GM19467 (cell line): ENCODE data around the gene NPIPB6.

ENCODE experiments used
- ATAC-seq: cut with Tn5 transposase; IDR thresholded peaks from one replicate; pipeline ENCODE4 v1.9.1; 2021; ENCODE audit warnings: mild to moderate bottlenecking, moderate library complexity; ENCODE audit not compliant: unreplicated experiment

NPIPB6 gene

DNA sequence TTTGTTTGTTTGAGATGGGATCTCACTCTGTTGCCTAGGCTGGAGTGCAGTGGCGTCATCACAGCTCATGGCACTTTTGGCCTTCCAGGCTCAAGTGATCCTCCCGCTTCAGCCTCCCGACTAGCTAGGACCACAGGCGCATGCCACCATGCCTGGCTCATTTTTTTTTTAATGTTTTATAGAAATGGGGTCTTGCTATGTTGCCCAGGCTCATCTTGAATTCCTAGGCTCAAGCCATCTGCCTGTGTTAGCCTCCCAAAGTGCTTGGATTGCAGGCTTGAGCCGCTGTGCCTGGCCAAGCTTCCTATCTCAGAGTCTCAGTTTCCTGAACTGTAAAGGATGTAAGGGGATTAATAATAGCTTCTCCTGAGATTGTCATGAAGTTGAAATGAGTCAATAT, 63.0 kb downstream of the NPIPB6 start:
- ATAC-seq: no peak

DNA sequence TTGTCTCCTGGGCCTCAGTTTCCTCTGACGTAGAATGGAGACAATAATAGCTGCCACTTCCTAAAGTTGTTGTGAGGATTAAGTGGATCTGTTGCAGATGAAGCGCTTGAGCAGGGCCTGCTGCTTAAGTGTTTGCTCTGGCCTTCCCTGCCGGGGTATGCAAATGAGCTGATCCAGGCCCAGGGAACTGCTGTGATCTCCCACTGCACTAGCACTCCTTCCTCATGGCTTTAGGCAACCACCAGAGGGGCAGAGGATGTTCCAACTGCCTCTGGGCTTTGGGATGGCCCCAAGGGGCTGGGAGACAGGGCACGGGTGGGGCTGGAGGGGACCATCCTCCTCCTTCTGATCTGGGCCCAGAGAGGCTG, 64.8 kb downstream of the NPIPB6 start:
- no peak for ATAC-seq

DNA sequence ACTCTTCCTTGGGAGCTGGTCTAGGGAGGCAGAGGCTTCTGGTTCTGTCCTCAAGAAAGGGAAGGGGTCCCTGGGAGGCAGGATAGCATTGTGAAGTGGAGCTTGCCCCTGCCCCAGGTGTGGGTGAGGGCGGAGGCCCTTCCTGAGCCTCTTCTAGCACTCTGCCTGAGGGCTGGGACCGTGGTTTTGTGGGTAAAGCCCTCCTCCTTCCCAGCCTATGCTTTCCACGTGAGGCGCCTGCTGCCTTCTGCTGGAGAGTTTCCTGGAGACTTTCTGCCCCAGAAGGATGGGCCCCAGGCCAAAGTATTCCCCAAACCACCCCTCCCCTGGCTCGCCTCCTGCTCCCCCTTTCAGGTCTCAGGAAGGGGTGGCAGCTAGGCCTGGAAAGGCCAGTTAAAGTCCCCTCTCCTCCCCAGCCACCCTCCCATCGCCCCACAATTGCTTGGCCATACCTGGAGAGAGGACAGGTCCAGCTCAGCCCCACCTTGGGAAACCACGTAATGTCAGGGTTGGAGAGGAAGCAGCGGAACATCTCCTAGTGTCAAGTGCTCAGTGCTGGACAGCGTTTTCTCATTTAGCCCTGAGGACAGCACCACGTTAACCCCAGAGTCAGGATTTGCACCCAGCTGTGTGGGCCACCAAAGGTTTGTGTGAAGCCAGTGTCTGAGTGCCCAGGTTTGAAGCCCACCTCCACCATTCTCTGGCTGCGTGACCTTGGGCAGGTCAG, 65.4 kb downstream of the NPIPB6 start:
- ATAC-seq: no peak

DNA sequence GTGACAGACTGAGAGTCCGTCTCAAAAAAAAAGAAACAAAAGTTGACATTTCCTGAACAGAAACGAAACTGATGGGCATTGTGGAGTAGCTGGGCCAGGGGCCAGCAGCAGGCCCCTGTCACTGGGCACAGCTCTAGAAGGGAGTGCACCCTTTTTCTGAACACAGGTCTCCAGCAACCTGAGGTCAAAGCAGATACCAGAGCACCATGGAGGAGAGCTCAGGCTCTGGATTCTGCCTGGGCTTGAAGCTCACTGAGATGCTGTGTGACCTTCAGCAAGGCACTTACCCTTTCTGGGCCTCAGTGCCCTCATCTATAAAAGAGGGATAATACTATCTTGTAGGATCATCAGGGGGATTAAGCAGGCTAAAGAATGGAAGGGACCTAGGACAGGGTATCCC, 66.0 kb downstream of the NPIPB6 start:
- ATAC-seq: no peak

DNA sequence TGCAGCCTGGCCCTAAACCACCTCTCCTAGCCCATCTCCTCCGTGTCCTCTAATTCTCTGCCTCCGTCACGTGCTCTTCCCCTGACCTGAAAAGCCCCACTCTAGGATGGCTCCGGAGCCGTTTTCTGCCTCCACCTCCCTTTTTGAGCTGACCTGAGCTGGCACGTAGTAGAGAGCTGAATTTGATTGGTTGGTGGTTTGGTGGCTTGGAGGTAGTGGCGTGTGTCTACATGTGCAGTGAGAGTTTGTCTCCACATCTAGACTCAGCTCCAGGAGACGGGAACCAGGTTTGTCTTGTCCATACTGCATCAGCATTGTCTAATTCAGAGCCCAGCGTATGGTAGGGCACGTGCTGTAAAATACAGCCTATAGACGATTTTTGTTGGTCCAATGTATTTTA, 68.0 kb downstream of the NPIPB6 start:
- no peak for ATAC-seq

DNA sequence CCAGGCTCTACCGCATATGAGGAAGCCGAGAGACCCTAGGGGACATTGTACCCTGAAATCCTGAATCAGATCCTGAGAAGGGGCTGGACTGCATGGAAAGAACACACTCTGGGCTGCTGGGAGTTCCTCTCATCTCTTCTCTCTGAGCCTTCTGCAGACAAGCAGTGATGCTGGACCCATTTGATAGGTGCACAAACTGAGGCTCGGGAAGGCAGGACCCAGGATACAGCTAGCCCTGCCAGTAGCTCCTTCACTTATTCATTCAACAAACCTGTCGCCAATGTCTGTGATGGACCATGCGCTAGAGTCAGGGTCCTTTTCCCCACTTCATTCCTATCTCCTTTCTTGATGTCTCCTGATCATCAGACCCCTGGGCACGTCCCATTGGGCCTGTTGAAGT, 69.1 kb downstream of the NPIPB6 start:
- no peak for ATAC-seq

DNA sequence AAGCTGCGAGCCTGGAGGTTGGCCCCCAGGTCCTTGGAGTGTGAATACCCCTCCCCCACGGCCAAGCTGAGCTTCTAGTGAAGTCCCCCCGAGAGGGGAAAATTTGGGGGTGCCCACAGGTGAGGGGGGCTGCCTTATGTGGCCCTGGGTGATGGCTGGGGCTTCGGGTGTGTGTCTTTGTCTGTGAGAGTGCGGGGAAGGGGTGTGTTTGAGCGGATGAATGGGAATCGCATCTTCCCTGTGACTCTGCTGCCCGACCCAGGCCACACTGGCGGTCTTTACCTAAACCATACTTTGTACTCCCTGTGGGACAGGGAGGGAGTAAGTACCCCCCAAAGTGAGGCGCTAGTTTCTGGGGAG, 69.7 kb downstream of the NPIPB6 start:
- ATAC-seq: no peak

DNA sequence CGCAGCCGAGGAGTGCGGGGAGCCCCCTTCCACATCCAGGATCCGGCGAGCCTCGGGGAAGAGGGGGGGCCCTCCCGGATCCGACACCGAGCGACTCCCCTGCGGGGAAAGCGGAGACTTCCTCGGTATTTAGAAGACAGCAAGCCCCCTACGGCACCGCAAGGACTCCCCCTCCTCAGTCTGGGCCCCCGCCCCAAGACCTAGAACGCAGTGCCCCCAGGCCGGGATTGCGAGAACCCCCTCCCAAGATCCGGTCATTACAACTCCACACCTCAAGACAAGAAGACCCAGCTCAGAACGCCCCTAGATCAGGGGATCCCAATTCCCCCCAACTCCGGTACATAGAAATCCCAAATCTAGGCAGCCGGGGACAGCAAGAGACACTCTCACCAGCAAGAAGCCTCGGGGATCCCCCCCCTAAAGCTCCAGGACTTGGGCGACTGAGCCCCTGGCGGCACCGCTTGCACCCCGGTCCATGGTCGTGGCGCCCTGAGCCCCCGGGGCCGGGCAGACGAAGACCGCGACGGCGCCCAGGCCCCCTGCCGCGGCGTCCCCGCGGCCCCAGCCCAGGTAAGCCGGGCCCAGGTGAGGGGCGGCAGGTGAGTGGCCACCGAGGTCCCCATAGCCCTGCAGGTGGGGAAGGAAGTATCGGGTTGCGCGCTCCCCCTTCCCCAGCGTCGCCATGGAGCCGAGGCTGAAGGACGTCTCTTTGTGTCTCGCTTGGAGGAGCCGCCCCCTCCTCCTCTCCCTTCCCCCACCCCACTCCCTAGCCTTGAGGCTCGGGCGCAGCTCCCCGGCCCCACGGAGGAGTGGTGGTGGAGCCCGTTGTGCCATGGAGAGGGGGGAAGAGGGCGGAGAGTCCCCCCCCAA, 70.3 kb downstream of the NPIPB6 start:
- ATAC-seq: peak; percentile 13
